Activated naive CD4-positive, alpha-beta T cell treated with anti-CD3 and anti-CD28 coated beads, Interleukin-2, amount 50 U/mL, for 72 hours (primary cell): ENCODE measurements around the gene FASTK. TPM values are rescaled to one million over a fixed set of nuclear protein-coding genes. Genes with fewer than 3 reads are reported as not detected.
"Not testable (repeated sequence)": the region's sequence is repeated elsewhere in the genome, so short reads cannot be mapped to it uniquely, and the experiment has no call there.

Source experiments
- ATAC-seq, 2 donors: fragments of 150-1000 bp; cut with Tn5 transposase; 2 replicates each; pipeline ENCODE4 v1.10.0; 2021; ENCODE audit warnings: mild to moderate bottlenecking in 2 of 2, moderate library complexity in 2 of 2
- DNase-seq, 2 donors: peaks; one replicate each; pipeline ENCODE4 v3.0.0; 2021 to 2022; ENCODE audit warnings: low spot score in 2 of 2
- H3K27ac Mint-ChIP-seq, 2 donors: one replicate each; pipeline ENCODE4 v1.8.0; 2022; ENCODE audit warnings: mild to moderate bottlenecking in 2 of 2, mixed read lengths in 2 of 2
- H3K36me3 Mint-ChIP-seq, 2 donors: one replicate each; pipeline ENCODE4 v1.8.0; 2022; ENCODE audit warnings: mixed read lengths in 2 of 2
- H3K9me3 Mint-ChIP-seq, 2 donors: one replicate each; pipeline ENCODE4 v1.8.0; 2022; ENCODE audit warnings: mixed read lengths in 2 of 2
- total RNA-seq, 2 donors: library from RNA; stranded (reverse); gene quantifications; one replicate each; pipeline ENCODE4 v1.2.3, GENCODE V29; 2022

Gene FASTK
- total RNA-seq, 2 donors from 2014 or later, result 27.0 to 62.0 TPM

GRCh38 chr7:151035026-151035717 is 45.4 kb downstream of the FASTK start:
- DNase-seq, result no peak
- no peaks in the 10 kb centered on the region for H3K36me3 Mint-ChIP-seq
- no peaks in the 10 kb centered on the region for H3K9me3 Mint-ChIP-seq
- peak overlapping the region in 1 of 2 donors; percentile 76 for H3K27ac Mint-ChIP-seq
- ATAC-seq, result no peak

GRCh38 chr7:151034312-151035025 is 46.1 kb downstream of the FASTK start:
- DNase-seq (no peak), ATAC-seq (no peak)
- Mint-ChIP-seq H3K36me3 (no peaks in the 10 kb centered on the region), H3K9me3 (no peaks in the 10 kb centered on the region), H3K27ac (no peak overlapping the region)

GRCh38 chr7:151033864-151034249 is 46.8 kb downstream of the FASTK start:
- Mint-ChIP-seq H3K9me3 (no peaks in the 10 kb centered on the region), H3K36me3 (peaks cover 1 to 2% of the 10 kb centered on the region in 2 donors), H3K27ac (no peak overlapping the region)
- ATAC-seq (no peak), DNase-seq (no peak)

- ATAC-seq, result no peak
- DNase-seq, result no peak
- H3K27ac Mint-ChIP-seq, result peak overlapping the region in 1 of 2 donors; percentile 36
- no peaks in the 10 kb centered on the region for H3K9me3 Mint-ChIP-seq
- peaks cover 6 to 7% of the 10 kb centered on the region in 2 donors for H3K36me3 Mint-ChIP-seq
Measured at GRCh38 chr7:151032936-151033863, 47.4 kb downstream of the FASTK start.

- Mint-ChIP-seq H3K27ac (no peak overlapping the region), H3K36me3 (peaks cover 6 to 7% of the 10 kb centered on the region in 2 donors), H3K9me3 (no peaks in the 10 kb centered on the region)
- no peak for DNase-seq
- ATAC-seq, result no peak
Measured at GRCh38 chr7:151031011-151031410, 49.6 kb downstream of the FASTK start.

- H3K27ac Mint-ChIP-seq, result peak overlapping the region; percentile 96 to 98
- DNase-seq (no peak), ATAC-seq (no peak)
- H3K36me3 Mint-ChIP-seq, result peaks cover 6 to 7% of the 10 kb centered on the region in 2 donors
- no peaks in the 10 kb centered on the region for H3K9me3 Mint-ChIP-seq
Measured at GRCh38 chr7:151028948-151029501, 51.6 kb downstream of the FASTK start.

- Mint-ChIP-seq H3K27ac (peak within 1 kb of the TSS; percentile 96 to 98), H3K9me3 (no peaks in the 10 kb centered on the region), H3K36me3 (peaks cover 6 to 7% of the 10 kb centered on the region in 2 donors)
- ATAC-seq, result peak; percentile 92 to 95
- DNase-seq, result peak; percentile 97 to 98
Measured at GRCh38 chr7:151028131-151028947, 52.3 kb downstream of the FASTK start, which contains the start of gene ABCB8. TSS of gene ABCB8 (plus strand) at chr7:151028450. CDS start at chr7:151028516, 66 bp downstream.

GRCh38 chr7:151027728-151028130 is 52.9 kb downstream of the FASTK start:
- DNase-seq, H3K9me3 Mint-ChIP-seq, ATAC-seq, H3K36me3 Mint-ChIP-seq: not testable (repeated sequence)
- H3K27ac Mint-ChIP-seq, result peak overlapping the region; percentile 96 to 98

GRCh38 chr7:151026771-151027727 is 53.6 kb downstream of the FASTK start:
- not testable (repeated sequence) for DNase-seq, H3K36me3 Mint-ChIP-seq, ATAC-seq, H3K9me3 Mint-ChIP-seq
- H3K27ac Mint-ChIP-seq, result peak overlapping the region; percentile 96 to 98

Other genes with a start within 250 kb of the FASTK start
- gene AOC1, start 228.3 kb downstream of the FASTK start, total RNA-seq, result not detected
- gene KCNH2, start 102.5 kb downstream of the FASTK start, total RNA-seq, result under 1 TPM; 0.41 to 0.72 TPM
- gene NOS3, start 89.8 kb downstream of the FASTK start, total RNA-seq, result 10 to 100 TPM in 1 of 2 donors, 1 to 10 TPM in 1; 1.8 to 12.7 TPM
- 10 to 100 TPM in 1 of 2 donors, 1 to 10 TPM in 1; 1.1 to 14.9 TPM for gene ATG9B, start 56.3 kb downstream of the FASTK start, total RNA-seq
- 10 to 100 TPM; 42.6 to 78.3 TPM for gene ABCB8, start 52.4 kb downstream of the FASTK start, total RNA-seq
- 10 to 100 TPM in 1 of 2 donors, 1 to 10 TPM in 1; 7.6 to 19.7 TPM for gene ASIC3, start 32.3 kb downstream of the FASTK start, total RNA-seq
- 10 to 100 TPM; 13.0 to 19.4 TPM for gene CDK5, start 22.9 kb downstream of the FASTK start, total RNA-seq
- gene SLC4A2, start 21.2 kb downstream of the FASTK start, total RNA-seq, result 10 to 100 TPM; 48.9 to 99.6 TPM
- gene TMUB1, start 2.7 kb upstream of the FASTK start, total RNA-seq, result 10 to 100 TPM; 25.8 to 60.5 TPM
- 10 to 100 TPM; 26.0 to 52.2 TPM for gene AGAP3, start 5.7 kb upstream of the FASTK start, total RNA-seq
- under 1 TPM in 1 of 2 donors, not detected in 1; 0.31 TPM for gene GBX1, start 86.9 kb upstream of the FASTK start, total RNA-seq
- not detected for gene ASB10, start 106.4 kb upstream of the FASTK start, total RNA-seq
- 1 to 10 TPM in 1 of 2 donors, not detected in 1; 1.2 TPM for gene H2BK1, start 129.7 kb upstream of the FASTK start, total RNA-seq
- gene ABCF2, start 146.4 kb upstream of the FASTK start, total RNA-seq, result 10 to 100 TPM; 23.5 to 33.6 TPM
- gene CHPF2, start 151.7 kb upstream of the FASTK start, total RNA-seq, result 10 to 100 TPM; 26.7 to 29.3 TPM
- 1 to 10 TPM; 2.4 to 10.0 TPM for gene SMARCD3, start 167.9 kb upstream of the FASTK start, total RNA-seq